Stimulated activated CD8-positive, alpha-beta memory T cell treated with anti-CD3 and anti-CD28 coated beads, Interleukin-15, amount 100 ng/mL, for 48 hours (primary cell): ENCODE results near the gene OR2V1.
"Not testable (repeated sequence)": the region's sequence is repeated elsewhere in the genome, so short reads cannot be mapped to it uniquely, and the experiment has no call there.

ENCODE experiments used
- DNase-seq, 2 donors: peaks; one replicate each; pipeline ENCODE4 v3.0.0-alpha.2; 2020; ENCODE audit warnings: low read depth in 2 of 2

OR2V1 gene

GRCh38 chr5:181127907-181128626 lies 2.9 kb downstream of the OR2V1 start:
- no peak for DNase-seq

- DNase-seq, result no peak
Observed at GRCh38 chr5:181127456-181127855, 3.5 kb downstream of the OR2V1 start.

GRCh38 chr5:181126841-181127240 lies 4.1 kb downstream of the OR2V1 start:
- DNase-seq, result no peak

- no peak for DNase-seq
Observed at GRCh38 chr5:181124526-181124925, 6.4 kb downstream of the OR2V1 start.

- DNase-seq, result no peak
Observed at GRCh38 chr5:181121675-181122561, 9.1 kb downstream of the OR2V1 start.

- no peak for DNase-seq
Observed at GRCh38 chr5:181120761-181121160, 10.2 kb downstream of the OR2V1 start.

GRCh38 chr5:181120306-181120705 lies 10.7 kb downstream of the OR2V1 start:
- DNase-seq, result no peak

GRCh38 chr5:181119105-181119504 lies 11.9 kb downstream of the OR2V1 start:
- DNase-seq, result no peak

GRCh38 chr5:181118369-181118768 lies 12.6 kb downstream of the OR2V1 start:
- no peak for DNase-seq

- no peak for DNase-seq
Observed at GRCh38 chr5:181114844-181115778, 15.9 kb downstream of the OR2V1 start.

GRCh38 chr5:181114284-181114843 lies 16.6 kb downstream of the OR2V1 start:
- DNase-seq, result no peak

GRCh38 chr5:181113572-181113971 lies 17.4 kb downstream of the OR2V1 start:
- DNase-seq, result not testable (repeated sequence)

- DNase-seq, result no peak
Observed at GRCh38 chr5:181112476-181112875, 18.5 kb downstream of the OR2V1 start.

GRCh38 chr5:181111010-181111409 lies 20.0 kb downstream of the OR2V1 start:
- no peak for DNase-seq

GRCh38 chr5:181109489-181110013 lies 21.4 kb downstream of the OR2V1 start:
- DNase-seq, result no peak

- DNase-seq, result no peak
Observed at GRCh38 chr5:181108578-181109165, 22.3 kb downstream of the OR2V1 start.

- no peak for DNase-seq
Observed at GRCh38 chr5:181107699-181108098, 23.3 kb downstream of the OR2V1 start.

GRCh38 chr5:181105391-181106025 lies 25.5 kb downstream of the OR2V1 start:
- DNase-seq, result no peak

- DNase-seq, result not testable (repeated sequence)
Observed at GRCh38 chr5:181104606-181105390, 26.2 kb downstream of the OR2V1 start.

GRCh38 chr5:181104259-181104568 lies 26.8 kb downstream of the OR2V1 start:
- DNase-seq, result not testable (repeated sequence)
